ENCODE results near the gene ASPDH.

ASPDH gene

DNA sequence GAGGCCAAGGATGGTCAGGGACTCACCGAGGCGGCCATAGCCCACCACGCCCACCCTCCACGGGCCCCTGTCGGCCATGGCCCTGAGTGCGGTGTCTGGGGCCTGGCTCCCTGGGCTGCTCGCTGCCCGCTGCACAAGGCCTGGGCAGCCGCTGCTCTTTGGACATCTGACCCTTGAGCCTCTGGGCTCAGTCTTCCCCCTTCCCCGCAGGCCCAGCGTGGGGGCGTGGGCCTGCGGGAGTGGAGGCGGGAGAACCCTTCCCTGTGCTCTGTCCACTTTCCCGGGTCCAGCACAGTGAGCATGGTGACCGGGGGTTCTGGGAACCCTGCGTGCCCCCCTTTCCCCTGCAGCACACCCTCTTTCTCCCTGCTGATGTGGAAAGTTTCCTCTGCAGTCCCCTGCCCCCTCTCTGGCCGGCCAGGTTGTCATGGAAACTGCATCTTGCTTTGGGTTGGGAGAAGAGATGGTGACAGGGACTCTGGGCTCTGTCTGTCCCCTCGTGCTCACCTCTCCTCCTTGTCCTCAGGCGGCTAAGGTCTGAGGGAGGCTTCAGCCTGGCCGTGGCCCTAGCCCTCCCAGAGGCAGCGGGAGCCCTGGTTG, at the start of gene ASPDH:
Gene ASPDH (minus strand): TSS at position 168 of the 600 bp plus-strand sequence. CDS start 90 bp downstream, at position 78.
- no peak for DNase-seq (ENCODE audit: low read depth in 2 of 2)

DNA sequence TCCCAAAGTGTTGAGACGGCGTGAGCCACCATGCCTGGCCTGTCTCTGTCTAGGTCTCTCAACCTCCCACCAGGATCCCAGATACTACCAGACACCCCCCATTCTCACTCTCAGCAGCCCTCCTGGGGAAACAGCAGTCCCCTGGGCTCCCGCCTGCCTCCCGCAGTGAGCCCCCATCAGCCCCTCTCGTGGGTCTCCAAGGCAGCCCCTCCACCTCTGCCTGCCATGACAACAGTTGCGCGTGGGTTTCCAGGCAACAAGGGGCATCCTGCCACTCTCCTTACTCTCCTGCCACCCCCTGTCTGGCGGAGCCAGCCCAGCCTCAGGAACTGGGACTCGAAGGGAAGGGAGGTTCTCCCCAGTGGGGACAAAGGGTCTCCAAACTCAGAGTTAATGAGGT, 49.3 kb upstream of the ASPDH start:
- DNase-seq (ENCODE audit: low read depth in 2 of 2): no peak

DNA sequence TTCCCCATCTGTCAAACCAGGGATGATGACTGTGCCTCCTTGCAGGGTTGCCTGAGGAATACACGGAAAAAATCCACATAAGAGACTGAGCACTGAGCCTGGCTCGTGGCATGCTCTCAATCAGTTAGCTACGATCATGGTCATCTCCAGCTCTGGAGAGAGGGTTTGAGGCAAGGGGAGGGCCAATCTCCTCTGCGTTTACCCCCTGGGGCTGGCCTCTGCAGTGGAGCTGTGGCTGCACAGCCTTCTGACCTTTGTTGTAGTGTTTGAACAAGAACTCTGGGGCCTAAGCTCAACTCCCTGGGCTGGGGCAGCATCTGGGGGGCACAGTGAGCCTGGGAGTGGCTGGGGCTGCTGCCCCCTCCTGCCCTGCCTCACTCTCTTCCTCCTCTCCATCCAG, 48.6 kb upstream of the ASPDH start:
- DNase-seq (ENCODE audit: low read depth in 2 of 2): no peak

DNA sequence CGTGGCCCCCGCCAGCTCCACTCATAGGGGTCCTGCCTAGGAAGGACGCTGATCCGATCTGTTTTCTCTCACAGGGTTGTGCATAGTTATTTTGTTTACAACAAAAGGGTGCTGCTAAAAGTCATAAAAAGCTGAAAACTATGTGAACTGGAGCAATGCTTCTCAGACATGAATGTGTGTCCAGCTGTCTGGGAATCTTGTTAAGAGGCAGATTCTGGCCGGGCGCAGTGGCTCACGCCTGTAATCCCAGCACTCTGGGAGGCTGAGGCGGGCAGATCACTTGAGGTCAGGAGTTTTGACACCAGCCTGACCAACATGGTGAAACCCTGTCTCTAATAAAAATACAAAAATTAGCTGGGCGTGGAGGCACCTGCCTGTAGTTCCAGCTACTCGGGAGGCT, 45.9 kb upstream of the ASPDH start:
- no peak for DNase-seq (ENCODE audit: low read depth in 2 of 2)

DNA sequence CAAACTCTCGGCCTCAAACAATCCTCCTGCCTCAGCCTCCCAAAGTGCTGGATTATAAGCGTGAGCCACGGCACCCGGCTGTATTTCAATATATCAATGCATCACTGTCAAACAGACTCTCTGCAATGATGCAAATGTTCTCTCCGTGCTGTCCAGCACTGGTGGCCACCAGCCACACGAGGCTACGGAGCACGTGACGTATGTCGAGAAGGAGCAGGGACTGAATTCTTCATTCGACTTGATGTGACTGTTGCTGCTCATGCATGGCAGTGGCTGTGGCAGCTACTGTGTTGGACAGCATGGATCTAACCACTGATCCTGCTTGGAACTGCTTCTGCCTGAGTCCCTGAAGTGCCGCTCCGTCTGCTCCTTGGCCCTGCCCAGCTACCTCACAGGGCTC, 44.7 kb upstream of the ASPDH start:
- no peak for DNase-seq (ENCODE audit: low read depth in 2 of 2)

DNA sequence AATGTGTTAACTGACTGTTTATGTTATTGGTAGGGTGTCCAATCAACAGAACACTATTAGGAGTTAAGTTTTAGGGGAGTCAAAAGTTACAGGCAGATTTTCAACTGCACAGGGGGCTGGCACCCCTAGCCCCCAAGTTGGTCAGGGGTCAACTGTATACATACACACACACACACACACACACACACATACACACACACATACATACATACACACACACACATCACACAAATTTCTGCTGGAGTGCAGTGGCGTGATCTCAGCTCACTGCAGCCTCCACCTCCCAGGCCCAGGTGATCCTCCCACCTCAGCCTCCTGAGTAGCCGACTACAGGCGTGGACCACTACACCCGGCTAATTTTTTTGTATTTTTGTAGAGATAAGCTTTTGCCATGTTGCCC, 44.3 kb upstream of the ASPDH start:
- DNase-seq (ENCODE audit: low read depth in 2 of 2): no peak

DNA sequence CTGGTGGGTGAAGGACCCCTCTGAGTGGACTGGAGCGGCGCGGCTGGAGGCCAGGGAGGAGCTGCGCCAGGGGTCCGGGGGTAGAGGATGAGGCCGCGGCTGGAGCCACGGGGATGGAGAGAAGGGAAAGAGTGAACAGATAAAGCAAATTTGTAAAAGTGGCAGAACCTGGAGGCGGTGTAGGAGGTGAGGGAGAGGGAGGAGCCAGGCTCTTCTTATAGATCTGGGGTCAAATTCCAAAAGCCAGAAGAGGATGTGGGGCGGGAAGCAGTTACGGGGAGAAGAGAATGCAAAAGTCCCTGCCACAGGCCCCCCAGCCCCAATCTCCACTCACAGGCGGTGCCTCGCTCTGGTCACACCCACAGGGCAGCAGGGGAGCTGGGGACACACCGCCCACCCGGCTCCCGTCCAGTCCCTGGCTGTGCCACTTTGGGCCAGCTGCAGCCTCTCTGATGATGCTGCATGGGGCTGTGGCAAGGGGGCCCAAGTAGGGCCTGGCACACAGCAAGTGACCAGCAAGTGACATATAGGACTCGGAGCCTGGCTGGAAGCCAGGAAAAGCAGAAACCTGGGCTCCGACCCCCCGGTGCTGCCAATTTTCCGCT, 43.4 kb upstream of the ASPDH start:
- DNase-seq (ENCODE audit: low read depth in 2 of 2): no peak

DNA sequence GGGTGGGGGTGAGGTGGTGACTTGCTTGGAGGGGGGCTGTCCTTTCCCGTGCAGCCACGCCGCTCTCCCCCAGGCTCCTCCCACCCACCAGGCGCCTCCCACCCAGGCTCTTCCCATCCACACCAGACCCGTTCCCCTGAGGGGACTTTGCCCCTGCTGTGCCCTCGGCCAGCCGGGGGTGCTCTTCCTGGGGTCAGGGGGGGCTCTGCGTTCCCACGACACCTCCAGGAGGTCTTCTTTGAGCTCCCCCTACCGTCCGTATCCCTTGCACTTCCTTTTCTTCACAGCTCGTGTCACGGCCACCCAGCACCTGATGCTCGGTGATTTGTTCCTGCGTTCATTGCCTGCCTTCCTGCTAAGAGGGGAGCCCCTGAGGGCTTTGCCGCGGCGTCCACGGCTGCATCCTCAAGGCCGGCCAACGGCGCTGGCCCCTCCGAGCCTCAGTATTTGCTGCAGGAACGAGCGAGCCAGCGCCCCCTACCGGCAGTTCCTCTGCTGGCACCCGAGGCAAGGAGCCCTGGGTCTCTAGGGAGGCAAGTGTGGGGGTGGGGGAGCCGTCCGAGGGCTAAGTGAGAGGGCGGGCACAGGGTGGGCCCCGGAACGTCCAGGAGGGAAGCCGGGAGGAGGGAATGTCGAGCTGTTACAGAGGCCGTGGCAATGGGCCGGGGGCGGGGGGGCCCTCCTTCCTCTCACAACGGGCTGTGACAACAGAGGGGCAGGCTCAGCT, 42.7 kb upstream of the ASPDH start:
- DNase-seq (ENCODE audit: low read depth in 2 of 2): peak; percentile 60 to 77

DNA sequence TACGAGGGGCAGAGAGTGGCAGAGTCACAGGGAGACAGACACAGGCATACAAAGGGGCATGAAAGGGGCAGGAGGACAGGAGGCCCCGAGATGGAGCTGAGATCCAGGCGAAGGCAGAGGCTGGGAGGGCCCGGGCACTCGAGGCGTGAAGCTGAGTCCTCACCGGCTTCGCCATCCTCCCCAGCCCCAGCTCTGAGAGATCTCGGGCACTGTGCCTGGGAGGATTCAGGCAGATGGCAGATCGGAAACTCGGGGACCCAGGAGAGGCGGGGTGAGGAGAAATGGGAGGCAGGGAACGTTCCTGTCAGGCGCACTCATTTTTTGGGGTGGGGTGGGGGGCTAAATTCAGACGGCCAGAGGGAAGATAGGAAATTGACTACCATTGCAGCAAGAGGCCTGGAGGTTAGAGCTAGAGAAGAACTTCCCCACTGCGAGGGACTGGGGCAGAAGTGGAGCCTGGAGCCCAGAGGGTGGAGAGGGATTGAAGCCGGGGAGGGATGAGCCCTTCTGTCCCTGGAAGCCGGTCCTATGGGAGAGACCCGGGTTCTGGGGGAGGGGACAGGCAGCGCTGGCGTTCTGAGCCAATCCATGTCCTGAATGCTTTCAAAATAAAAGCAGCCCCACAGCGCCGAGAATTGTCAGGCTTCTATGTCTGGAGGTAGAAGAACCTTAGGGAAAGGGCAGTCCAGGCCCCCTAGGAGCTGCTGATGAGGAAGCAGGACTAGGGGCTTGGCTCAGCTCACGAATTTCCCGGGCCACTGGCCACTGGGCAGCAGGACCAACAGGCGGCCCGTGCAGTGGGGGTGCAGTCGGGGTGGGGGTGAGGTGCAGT, 42.0 kb upstream of the ASPDH start:
- no peak for DNase-seq (ENCODE audit: low read depth in 2 of 2)

DNA sequence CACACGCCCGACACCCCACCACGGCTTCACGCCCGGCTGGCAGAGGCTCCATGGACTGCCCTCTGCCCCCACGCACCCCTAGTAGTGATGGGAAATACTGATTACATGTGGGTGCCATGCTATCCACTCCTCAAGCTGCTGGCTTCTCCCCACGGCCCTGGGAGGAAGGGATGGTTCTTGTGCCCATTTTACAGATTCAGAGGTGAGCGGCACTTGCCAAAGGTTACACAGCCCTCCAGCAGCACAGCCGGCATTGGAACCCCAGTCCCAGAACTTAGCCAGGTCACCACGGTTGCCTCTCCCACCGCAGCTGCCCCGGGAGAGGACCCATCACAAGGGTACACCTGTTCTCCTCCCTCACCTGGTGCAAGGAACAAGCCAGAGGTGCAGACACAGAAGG, 41.3 kb upstream of the ASPDH start:
- DNase-seq (ENCODE audit: low read depth in 2 of 2): no peak

DNA sequence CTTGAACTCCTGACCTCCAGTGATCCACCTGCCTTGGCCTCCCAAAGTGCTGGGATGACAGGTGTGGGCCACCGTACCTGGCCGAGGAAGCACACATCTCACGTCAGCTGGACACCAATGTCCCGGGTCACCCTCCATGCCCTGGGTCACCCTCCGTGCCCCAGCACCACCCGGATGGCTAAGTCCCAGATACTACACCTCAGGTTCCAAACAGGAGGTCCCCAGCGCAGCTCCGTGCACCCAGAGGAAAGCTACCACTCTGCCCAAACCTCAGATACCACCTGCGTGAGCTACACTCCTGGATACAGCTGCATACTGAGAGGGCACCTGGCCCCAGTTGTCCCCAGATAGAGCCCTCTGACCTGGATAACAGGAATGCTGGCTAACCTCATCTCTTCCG, 40.5 kb upstream of the ASPDH start:
- DNase-seq (ENCODE audit: low read depth in 2 of 2): no peak

DNA sequence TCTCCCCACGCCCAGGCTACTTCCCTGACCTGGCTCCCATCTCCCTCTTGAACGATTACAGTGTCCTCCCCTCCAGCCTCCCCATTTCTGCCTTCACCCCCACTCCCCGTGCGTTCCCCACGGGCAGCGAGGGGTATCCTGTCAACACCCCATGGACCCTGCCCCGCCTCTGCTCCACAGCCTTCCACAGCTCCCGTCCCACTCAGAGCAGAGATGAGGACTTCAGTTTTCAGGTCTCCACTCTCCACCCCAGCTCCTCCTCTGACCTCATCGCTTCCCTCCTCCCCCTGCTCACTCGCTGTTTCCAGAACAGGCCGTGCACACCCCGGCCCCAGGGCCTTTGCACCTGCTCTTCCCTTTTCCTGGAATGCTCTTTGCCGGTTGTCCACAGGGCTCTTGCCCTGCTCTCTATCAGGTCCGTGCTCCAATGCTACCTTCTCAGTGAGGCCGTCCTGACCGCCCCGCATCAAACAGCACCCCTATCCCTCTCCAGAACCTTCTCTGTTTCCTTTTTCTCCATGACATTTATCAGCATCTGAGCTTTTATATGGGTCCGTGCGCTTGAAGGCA, 39.5 kb upstream of the ASPDH start:
- no peak for DNase-seq (ENCODE audit: low read depth in 2 of 2)

DNA sequence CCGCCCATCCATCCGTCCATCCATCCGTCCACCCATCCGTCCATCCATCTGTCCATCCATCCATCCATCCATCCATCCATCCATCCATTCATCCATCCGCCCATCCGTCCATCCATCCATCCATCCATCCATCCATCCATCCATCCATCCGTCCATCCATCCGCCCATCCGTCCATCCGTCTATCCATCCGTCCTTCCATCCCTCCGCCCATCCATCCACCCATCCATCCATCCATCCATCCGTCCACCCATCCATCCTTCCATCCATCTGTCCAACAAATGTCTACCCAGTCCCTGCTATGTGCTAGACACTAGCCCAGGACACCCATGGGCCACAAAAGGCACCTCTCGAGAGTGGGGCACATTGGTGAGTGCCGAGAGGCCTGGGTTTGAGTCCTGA, 38.8 kb upstream of the ASPDH start:
- DNase-seq (ENCODE audit: low read depth in 2 of 2): no peak

DNA sequence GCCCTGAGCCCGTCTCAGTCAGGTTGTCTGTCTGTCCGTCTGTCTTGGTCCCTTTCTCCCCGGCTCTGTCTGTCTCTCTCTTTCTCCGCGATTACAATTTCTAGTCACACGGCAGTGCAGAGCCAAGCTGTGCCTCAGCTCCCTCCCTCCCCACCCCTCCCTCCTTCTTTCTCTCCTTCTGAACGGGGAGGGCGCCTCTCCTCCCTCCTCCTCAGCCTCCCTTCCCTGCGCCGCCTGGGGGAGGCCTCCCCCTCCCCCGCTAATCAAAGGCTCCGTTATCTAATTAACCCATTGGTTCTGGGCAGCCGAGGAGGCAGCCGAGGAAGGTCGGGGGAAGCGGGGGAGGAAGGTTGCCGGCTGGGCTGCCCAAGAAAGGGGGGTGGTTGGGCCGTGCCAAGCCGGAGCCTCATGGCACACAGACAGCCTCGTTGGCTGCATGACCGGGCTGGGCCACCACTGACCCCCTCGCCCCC, 38.0 kb upstream of the ASPDH start:
- no peak for DNase-seq (ENCODE audit: low read depth in 2 of 2)

DNA sequence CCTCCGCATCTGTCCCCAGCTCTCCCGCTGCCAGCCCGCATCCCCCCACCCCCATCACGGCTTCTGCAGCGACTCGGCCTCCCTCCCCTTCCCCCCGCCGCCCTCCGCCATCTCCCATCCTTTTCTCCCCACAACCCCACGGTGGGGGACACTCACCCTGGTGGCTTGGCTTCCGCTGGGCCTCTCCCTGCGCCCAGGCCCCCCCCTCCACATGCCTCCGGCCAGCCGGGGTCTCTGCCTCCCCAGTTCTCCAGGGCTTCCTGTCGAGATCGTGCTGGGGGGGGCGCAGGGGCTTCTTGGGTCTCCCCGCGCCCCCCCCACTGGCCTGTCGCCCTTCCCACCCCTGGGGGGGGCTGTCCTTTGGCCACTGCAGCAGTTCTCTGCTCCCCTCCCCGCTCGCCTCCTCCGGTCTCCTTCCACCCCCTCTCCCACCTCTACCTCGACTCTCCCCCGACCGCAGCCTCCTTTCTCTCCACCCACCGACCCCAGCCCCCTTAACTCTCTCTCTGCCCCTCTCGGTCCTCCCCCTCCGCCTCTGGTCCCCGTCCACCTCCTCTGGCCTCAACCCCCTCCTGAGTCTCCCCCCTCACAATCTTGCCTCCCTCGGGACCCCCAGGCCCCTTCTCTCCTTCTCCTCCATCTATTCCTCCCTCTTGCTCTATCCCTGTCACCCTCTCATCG, 37.5 kb upstream of the ASPDH start:
- no peak for DNase-seq (ENCODE audit: low read depth in 2 of 2)

DNA sequence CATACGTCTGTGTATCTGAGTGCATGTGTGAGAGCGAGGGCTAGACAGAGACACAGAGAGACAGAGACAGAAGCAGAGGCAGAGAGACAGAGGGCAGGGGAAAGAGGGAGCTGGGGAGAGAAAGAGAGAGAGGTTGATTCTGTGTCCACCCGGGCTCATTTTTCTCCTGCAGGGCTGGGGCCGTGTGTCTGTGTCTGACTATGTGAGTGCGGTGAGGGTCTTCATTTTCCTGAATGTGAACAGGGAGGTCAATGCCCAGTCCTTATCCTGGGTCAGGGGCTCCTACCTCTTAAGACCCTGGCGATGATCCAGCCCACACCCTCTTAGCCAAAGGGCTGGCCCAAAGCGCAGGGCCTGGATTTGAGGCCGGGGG, 36.9 kb upstream of the ASPDH start:
- no peak for DNase-seq (ENCODE audit: low read depth in 2 of 2)

DNA sequence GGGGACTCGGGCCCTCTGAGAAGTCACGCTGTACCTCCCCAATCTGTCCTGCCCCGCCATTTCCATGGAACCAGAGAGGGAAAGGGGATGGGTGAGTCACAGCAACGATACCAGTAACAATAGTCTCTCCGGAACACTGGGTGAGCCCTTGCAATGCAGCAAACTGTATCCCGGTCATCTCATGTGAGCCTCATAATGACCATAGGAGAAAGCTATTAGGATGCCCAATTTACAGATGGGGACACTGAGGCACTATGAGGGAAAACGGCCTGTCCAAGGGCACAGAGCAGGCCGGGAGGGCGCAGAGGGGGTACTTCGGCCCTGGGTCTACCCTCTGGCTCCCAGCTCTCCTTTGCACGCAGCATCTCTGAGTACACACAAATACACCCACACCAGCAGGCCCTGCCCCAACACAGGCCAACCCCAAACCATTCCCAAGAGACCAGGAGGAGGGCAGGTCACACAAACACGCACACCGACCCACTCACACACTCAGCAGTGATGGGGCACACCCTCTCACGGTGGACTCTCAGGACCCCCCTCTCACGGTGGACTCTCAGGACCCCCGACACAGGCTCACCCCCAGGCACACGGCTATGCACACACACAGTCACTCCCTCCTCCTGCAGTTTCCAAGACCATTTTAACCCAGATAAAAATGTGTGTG, 36.3 kb upstream of the ASPDH start:
- no peak for DNase-seq (ENCODE audit: low read depth in 2 of 2)

DNA sequence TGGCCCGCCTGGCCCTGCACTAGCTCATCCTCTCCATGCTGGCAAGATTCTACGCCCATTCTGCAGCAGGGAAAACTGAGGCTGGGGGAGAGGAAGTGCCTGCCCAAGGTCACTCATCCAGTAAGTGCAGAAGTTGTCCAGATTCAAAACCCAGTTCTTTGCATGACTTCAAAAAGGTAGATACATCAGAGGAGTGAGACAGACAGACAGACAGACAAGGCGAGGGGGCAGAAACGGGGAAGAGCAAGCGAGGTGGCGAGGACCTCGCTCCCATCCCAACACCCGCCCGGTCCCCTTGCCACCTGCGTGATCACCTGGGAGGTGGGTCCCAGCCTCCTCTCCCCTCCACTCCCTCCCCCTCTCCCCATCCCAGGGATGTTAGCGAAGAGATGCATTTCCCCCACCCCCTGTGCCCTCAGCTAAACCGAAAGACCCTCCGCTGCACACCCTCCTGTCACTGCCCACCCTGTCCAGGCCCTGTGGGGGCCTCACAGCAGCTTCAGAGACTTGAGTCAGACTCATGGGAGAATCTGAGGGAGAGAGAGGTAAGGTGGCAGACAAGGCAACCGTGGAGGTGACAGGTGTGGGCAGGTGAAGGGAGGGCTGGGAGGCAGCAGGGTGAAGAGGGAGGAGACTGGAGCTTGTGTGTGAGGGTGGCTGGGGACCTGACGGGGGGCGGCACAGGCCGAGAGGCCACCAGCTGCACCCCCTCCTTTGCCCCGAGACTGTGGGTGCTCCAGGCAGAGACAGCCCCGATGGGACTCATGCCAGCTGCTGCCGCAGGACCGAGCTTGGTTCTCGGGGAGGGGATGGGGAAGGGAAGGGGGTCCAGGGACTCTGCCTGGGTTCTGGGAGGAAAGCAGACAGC, 35.6 kb upstream of the ASPDH start:
- DNase-seq (ENCODE audit: low read depth in 2 of 2): no peak

DNA sequence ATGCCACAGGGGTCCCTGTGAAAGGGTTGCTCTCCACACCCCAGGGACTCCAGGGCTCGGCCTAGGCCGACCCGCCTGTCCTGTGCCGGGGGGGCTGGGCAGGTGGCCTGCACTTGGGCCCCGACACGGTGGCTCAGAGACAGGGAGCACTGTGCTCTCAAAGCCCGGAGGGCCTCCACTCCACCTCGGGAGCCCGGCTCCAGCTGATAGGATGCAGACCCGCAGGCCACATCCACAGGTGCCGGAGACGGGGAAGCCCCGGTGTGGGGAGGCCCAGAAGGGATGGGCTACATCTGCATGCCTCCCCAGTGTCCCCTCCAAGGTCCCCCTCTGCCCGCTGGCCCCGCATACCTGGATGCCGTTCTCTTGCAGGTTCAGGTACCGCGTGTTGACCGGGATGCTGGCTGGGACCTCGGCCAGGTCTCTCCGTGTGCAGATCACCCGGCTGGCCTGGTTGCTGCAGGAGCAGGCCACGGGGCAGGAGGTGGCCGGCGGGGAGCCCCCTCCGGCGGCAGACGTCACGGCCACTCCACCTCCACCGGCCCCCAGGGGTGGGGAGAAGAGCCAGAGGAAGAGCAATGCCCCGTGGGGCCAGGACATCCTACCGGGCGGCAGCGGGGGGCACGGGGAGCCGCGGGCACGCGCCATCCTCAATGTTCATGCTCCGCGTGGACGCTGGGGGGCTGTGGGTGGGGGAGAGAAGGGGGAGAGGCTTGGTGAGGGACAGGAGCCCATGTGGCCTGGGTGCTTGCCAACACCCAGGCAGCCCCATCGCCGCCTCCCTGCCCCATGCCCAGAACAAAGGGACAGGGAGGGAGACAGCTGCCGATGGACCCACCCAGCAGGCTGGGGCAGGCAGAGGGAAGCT, 34.7 kb upstream of the ASPDH start:
- DNase-seq (ENCODE audit: low read depth in 2 of 2): no peak
